ENCODE measurements around the gene CTCF. TPM values are rescaled to one million over a fixed set of nuclear protein-coding genes. Genes with fewer than 3 reads are reported as not detected.
A peak's percentile ranks its signal among the peaks of the same experiment; 100 is the strongest.

The CTCF gene
- total RNA-seq, 4 donors from 2014 or later, result 26.1 to 39.6 (median 31.8) TPM

DNA sequence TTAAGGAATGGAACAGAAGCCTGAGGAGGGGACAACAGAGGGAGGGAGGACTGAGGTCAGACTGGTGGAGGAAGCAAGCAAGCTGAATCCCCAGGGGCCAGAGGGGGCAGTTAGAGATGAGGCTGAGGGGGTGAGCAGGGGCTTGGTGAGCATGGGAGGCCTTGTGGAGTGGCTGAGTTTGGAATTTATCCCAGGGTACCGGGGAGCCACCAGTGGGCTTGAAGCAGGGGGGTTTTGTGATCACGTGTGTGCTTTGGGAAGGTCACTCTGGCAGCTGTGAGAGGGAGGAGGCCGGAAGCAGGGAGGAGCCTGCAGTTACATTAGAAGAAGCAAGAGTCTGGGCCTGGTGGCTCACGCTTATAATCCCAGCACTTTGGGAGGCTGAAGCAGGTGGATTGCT, 9.8 kb upstream of the CTCF start:
- 26 to 27% methylated on average over 4 of the region's 4 CpGs for WGBS, 2 donors
- TF ChIP-seq, protein P1, sequence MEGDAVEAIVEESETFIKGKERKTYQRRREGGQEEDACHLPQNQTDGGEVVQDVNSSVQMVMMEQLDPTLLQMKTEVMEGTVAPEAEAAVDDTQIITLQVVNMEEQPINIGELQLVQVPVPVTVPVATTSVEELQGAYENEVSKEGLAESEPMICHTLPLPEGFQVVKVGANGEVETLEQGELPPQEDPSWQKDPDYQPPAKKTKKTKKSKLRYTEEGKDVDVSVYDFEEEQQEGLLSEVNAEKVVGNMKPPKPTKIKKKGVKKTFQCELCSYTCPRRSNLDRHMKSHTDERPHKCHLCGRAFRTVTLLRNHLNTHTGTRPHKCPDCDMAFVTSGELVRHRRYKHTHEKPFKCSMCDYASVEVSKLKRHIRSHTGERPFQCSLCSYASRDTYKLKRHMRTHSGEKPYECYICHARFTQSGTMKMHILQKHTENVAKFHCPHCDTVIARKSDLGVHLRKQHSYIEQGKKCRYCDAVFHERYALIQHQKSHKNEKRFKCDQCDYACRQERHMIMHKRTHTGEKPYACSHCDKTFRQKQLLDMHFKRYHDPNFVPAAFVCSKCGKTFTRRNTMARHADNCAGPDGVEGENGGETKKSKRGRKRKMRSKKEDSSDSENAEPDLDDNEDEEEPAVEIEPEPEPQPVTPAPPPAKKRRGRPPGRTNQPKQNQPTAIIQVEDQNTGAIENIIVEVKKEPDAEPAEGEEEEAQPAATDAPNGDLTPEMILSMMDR (IDR thresholded peaks at IDR 0.05), result no peak
- peak overlapping the region in 2 of 4 donors; percentile 38 to 40 for H3K27ac ChIP-seq

DNA sequence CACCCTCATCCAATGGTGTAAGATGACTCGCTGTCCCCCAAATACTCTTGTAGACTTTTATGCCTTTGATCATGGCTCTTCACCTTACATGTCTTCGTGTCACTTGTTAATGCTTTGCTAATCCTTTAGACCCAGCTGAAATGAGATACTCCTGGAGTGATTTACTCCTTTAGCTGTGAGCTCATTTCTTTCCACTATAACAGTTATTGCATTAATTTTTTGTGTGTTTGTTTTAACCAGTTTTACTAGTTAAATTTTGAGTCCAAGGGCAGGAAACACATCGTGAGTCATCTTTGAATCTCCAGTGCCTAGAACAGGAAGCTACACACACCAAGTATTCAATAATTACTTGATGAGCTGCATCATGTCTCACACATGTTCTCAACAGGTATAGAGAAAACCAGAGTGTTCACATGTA, 6.5 kb upstream of the CTCF start:
- WGBS, 2 donors, result 68 to 69% methylated on average over 3 of the region's 3 CpGs
- Histone ChIP-seq H3K4me1 (peaks cover 0 to 24% (median 10%) of the 10 kb centered on the region in 4 donors), H3K4me3 (no peak overlapping the region), H3K36me3 (no peaks in the 10 kb centered on the region), H3K27me3 (no peaks in the 10 kb centered on the region), H3K27ac (no peak overlapping the region), H3K9me3 (no peaks in the 10 kb centered on the region)
- no peak for TF ChIP-seq POLR2A (IDR thresholded peaks at IDR 0.05)
- TF ChIP-seq EP300 (IDR thresholded peaks at IDR 0.05), result no peak
- TF ChIP-seq, protein P1 (IDR thresholded peaks at IDR 0.05), result no peak
- DNase-seq (ENCODE audit: low spot score in 2 of 2), result no peak

More for the DNA sequence above, 9.8 kb upstream of the CTCF start:
- H3K4me3 ChIP-seq, result no peak overlapping the region
- no peaks in the 10 kb centered on the region for H3K27me3 ChIP-seq
- peaks cover 0 to 17% (median 0%) of the 10 kb centered on the region in 3 donors for H3K36me3 ChIP-seq
- H3K9me3 ChIP-seq, result no peaks in the 10 kb centered on the region
- no peak for DNase-seq (ENCODE audit: low spot score in 2 of 2)
- H3K4me1 ChIP-seq, result peaks cover 0 to 30% (median 18%) of the 10 kb centered on the region in 4 donors

DNA sequence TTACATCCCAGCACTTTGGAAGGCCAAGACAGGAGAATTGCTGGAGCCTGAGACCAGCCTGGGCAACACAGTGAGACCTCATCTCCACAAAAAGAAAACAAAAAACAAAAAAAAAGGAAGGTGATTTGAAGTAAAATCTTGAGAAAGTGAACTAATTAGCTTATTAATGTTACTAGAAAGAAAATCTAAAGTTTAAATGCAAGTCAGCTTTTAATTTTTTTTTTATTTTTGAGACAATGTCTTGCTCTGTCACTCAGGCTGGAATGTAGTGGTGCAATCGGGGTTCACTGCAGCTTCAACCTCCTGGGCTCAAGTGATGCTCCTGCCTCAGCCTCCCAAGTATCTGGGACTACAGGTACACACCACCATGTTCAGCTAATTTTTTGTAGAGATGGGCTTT, 3.5 kb upstream of the CTCF start:
- Histone ChIP-seq H3K36me3 (no peaks in the 10 kb centered on the region), H3K9me3 (no peaks in the 10 kb centered on the region), H3K4me1 (peaks cover 0 to 18% (median 9%) of the 10 kb centered on the region in 4 donors), H3K27me3 (no peaks in the 10 kb centered on the region), H3K27ac (no peak overlapping the region), H3K4me3 (no peak overlapping the region)
- TF ChIP-seq, protein P1 (IDR thresholded peaks at IDR 0.05), result no peak
- TF ChIP-seq POLR2A (IDR thresholded peaks at IDR 0.05) (no peak), EP300 (IDR thresholded peaks at IDR 0.05) (no peak)
- WGBS, 2 donors, result 77 to 83% methylated on average over 1 of the region's 1 CpG
- no peak for DNase-seq (ENCODE audit: low spot score in 2 of 2)

DNA sequence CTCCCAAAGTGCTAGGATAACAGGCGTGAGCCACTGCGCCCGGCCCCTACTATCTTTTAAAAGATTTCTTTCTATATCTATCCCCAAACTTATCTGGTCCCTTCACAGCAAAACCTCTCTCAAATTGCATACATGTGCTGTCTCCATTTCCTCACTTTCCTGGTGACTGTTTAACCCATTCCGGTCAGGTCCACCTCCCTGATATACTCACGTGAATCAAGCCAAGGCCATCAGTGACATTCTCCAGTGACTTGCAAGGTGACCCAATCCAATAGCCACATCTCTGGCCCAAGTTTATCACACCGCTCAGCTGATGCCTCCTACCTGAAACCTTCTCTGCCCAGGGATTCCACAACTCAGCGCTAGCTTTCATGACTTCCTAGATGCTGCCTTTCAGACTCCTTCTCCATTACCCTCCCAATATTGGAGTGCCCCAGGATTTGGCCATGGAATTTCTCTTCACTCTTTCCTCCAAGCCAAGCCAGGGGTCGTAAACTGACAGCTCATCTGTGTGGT, 1.4 kb upstream of the CTCF start:
- peak overlapping the region in 3 of 4 donors; percentile 93 to 100 (median 100) for H3K27ac ChIP-seq
- H3K36me3 ChIP-seq, result no peaks in the 10 kb centered on the region
- TF ChIP-seq EP300 (IDR thresholded peaks at IDR 0.05), result no peak
- TF ChIP-seq, protein P1 (IDR thresholded peaks at IDR 0.05), result no peak
- no peak for TF ChIP-seq POLR2A (IDR thresholded peaks at IDR 0.05)
- H3K27me3 ChIP-seq, result no peaks in the 10 kb centered on the region
- peaks cover 0 to 36% (median 20%) of the 10 kb centered on the region in 4 donors for H3K4me1 ChIP-seq
- H3K4me3 ChIP-seq, result no peak overlapping the region
- WGBS, 2 donors, result 88 to 89% methylated on average over 8 of the region's 8 CpGs
- H3K9me3 ChIP-seq, result no peaks in the 10 kb centered on the region
- DNase-seq (ENCODE audit: low spot score in 2 of 2), result no peak

DNA sequence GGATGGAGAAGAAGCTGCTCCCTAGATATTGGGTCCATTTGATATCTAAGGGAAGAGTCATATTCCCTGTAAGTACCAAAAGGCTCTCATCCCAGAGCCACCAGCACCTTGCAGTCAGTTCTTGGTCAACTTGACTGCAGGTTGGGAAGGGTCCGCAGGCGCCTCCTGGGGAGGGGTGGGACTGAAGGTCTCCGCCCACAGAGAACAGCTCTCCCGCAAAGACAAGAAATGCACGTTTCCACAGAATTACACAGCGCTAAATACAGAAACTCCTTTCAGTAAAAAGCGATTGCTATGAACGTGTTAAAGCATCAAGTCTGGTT, 864 bp upstream of the CTCF start:
- Histone ChIP-seq H3K27ac (peak overlapping the region; percentile 93 to 100 (median 99)), H3K36me3 (no peaks in the 10 kb centered on the region), H3K9me3 (no peaks in the 10 kb centered on the region), H3K4me3 (peak overlapping the region; percentile 51 to 99 (median 96)), H3K27me3 (no peaks in the 10 kb centered on the region), H3K4me1 (peaks cover 0 to 34% (median 18%) of the 10 kb centered on the region in 4 donors)
- TF ChIP-seq, protein P1 (IDR thresholded peaks at IDR 0.05), result no peak
- TF ChIP-seq POLR2A (IDR thresholded peaks at IDR 0.05) (no peak), EP300 (IDR thresholded peaks at IDR 0.05) (no peak)
- 3 to 7% methylated on average over 8 of the region's 8 CpGs for WGBS, 2 donors
- DNase-seq (ENCODE audit: low spot score in 2 of 2), result no peak

Data from tibial nerve (tissue), 4 donors.